A549 (cell line): Measurements from ENCODE around the gene RIPOR1.

ENCODE experiments used
- CTCF ChIP-seq: fragments of >200 bp; sonication (Bioruptor Twin); formaldehyde crosslinking; IDR thresholded peaks from 3 replicates; pipeline ENCODE4 v1.5.1; 2016
- MAX ChIP-seq: IDR thresholded peaks from 2 replicates; pipeline ENCODE4 v1.6.1; 2012

GRCh38 chr16:67571464-67571863 lies 42.8 kb downstream of the RIPOR1 start:
- TF ChIP-seq CTCF (no peak), MAX (no peak)
